ENCODE results near the gene MTFP1. TPM values are rescaled to one million over a fixed set of nuclear protein-coding genes. Genes with fewer than 3 reads are reported as not detected.

The MTFP1 gene
- total RNA-seq, 4 donors from 2014 or later: 1.2 to 5.5 (median 3.2) TPM; not detected in 1

- H3K4me1 ChIP-seq: peaks cover 0 to 10% of the 10 kb centered on the region in 2 donors
- no peaks in the 10 kb centered on the region for H3K9me3 ChIP-seq
- H3K4me3 ChIP-seq: no peak overlapping the region
- no peak overlapping the region for H3K27ac ChIP-seq
- H3K36me3 ChIP-seq: no peaks in the 10 kb centered on the region
- no peaks in the 10 kb centered on the region for H3K27me3 ChIP-seq
- TF ChIP-seq CTCF (IDR thresholded peaks at IDR 0.05): no peak
- TF ChIP-seq POLR2A (IDR thresholded peaks at IDR 0.05): no peak
- no peak for DNase-seq
- intact Hi-C loops (cut with DNase I; ENCODE audit: low total_unique reads): no loop called here
Observed at GRCh38 chr22:30427871-30428270, 2.3 kb downstream of the MTFP1 start.

GRCh38 chr22:30429887-30430286 is 4.3 kb downstream of the MTFP1 start:
- Histone ChIP-seq H3K27me3 (no peaks in the 10 kb centered on the region), H3K36me3 (no peaks in the 10 kb centered on the region), H3K27ac (no peak overlapping the region), H3K4me1 (peaks cover 0 to 5% of the 10 kb centered on the region in 2 donors), H3K9me3 (no peaks in the 10 kb centered on the region), H3K4me3 (no peak overlapping the region)
- intact Hi-C loops (cut with DNase I; ENCODE audit: low total_unique reads): no loop called here
- TF ChIP-seq CTCF (IDR thresholded peaks at IDR 0.05): no peak
- no peak for TF ChIP-seq POLR2A (IDR thresholded peaks at IDR 0.05)
- DNase-seq: no peak

- H3K4me1 ChIP-seq: no peaks in the 10 kb centered on the region
- no peaks in the 10 kb centered on the region for H3K36me3 ChIP-seq
- DNase-seq: no peak
- H3K4me3 ChIP-seq: no peak overlapping the region
- H3K27me3 ChIP-seq: no peaks in the 10 kb centered on the region
- H3K27ac ChIP-seq: no peak overlapping the region
- intact Hi-C loops (cut with DNase I; ENCODE audit: low total_unique reads): no loop called here
- H3K9me3 ChIP-seq: no peaks in the 10 kb centered on the region
- TF ChIP-seq POLR2A (IDR thresholded peaks at IDR 0.05) (no peak), CTCF (IDR thresholded peaks at IDR 0.05) (no peak)
Observed at GRCh38 chr22:30430933-30431332, 5.4 kb downstream of the MTFP1 start.

- Histone ChIP-seq H3K27ac (no peak overlapping the region), H3K4me1 (no peaks in the 10 kb centered on the region), H3K27me3 (no peaks in the 10 kb centered on the region), H3K4me3 (no peak overlapping the region), H3K9me3 (no peaks in the 10 kb centered on the region), H3K36me3 (no peaks in the 10 kb centered on the region)
- intact Hi-C loops (cut with DNase I; ENCODE audit: low total_unique reads): no loop called here
- TF ChIP-seq CTCF (IDR thresholded peaks at IDR 0.05) (no peak), POLR2A (IDR thresholded peaks at IDR 0.05) (no peak)
- DNase-seq: no peak
Observed at GRCh38 chr22:30432096-30432495, 6.5 kb downstream of the MTFP1 start.

GRCh38 chr22:30432520-30432919 is 7.0 kb downstream of the MTFP1 start:
- no peak overlapping the region for H3K4me3 ChIP-seq
- TF ChIP-seq CTCF (IDR thresholded peaks at IDR 0.05) (no peak), POLR2A (IDR thresholded peaks at IDR 0.05) (no peak)
- no peak overlapping the region for H3K27ac ChIP-seq
- no peak for DNase-seq
- H3K4me1 ChIP-seq: no peaks in the 10 kb centered on the region
- intact Hi-C loops (cut with DNase I; ENCODE audit: low total_unique reads): no loop called here
- H3K27me3 ChIP-seq: no peaks in the 10 kb centered on the region
- no peaks in the 10 kb centered on the region for H3K36me3 ChIP-seq
- no peaks in the 10 kb centered on the region for H3K9me3 ChIP-seq
